Measurements from ENCODE around the gene SMARCC2. TPM values are rescaled to one million over a fixed set of nuclear protein-coding genes. Genes with fewer than 3 reads are reported as not detected.
A peak's percentile ranks its signal among the peaks of the same experiment; 100 is the strongest.

The SMARCC2 gene
- total and polyA plus RNA-seq, 9 of the 15 experiments (the other 6 are each of a cell fraction or from before 2014, with no cell fraction given), result 11.9 to 86.0 (median 36.6) TPM

GRCh38 chr12:56206452-56207166 lies 17.3 kb upstream of the SMARCC2 start:
- WGBS (ENCODE audit: insufficient coverage, low coverage, missing lambda C conversion rate), result 54% methylated on average over 14 of the region's 14 CpGs
- Histone ChIP-seq H4K20me1 (replicated peaks; ENCODE audit: control insufficient read depth, insufficient read depth, low read length) (no peaks in the 10 kb centered on the region), H3K9ac (ENCODE audit: insufficient read depth in 1 of 2, low read depth in 2 of 2, low read length in 2 of 2) (no peak overlapping the region; a peak in 1 of 4 replicates), H3K4me2 (ENCODE audit: insufficient read depth, low read length) (no peak overlapping the region), H3K4me3 (no peak overlapping the region), H2AFZ (ENCODE audit: low read depth, low read length) (no peak overlapping the region), H3K36me3 (ENCODE audit: control insufficient read depth, insufficient read depth, low read length) (peaks cover 54% of the 10 kb centered on the region), H3K79me2 (ENCODE audit: control insufficient read depth, insufficient read depth, low read length) (no peaks in the 10 kb centered on the region), H3K27me3 (ENCODE audit: control insufficient read depth in 2 of 2, insufficient read depth in 2 of 2, low read length in 2 of 2) (no peaks in the 10 kb centered on the region), H3K4me1 (replicated peaks in 1 of 2; ENCODE audit: control insufficient read depth in 2 of 2, insufficient read depth in 2 of 2, low read length in 2 of 2) (peaks cover 2 to 25% of the 10 kb centered on the region in 2 experiments; a peak in 3 of 5 replicates), H3K27ac (ENCODE audit: extremely low read depth, low read depth, low read length) (no peak overlapping the region), H3K9me1 (ENCODE audit: control insufficient read depth, insufficient read depth, low read length) (no peaks in the 10 kb centered on the region), H3K9me3 (replicated peaks; ENCODE audit: control insufficient read depth, insufficient read depth, low read depth, low read length) (no peaks in the 10 kb centered on the region)
- DNase-seq (ENCODE audit: extremely low read depth in 1 of 4, low spot score in 3 of 4) (peak; percentile 58 to 76 (median 66)), ATAC-seq (peak; percentile 88), FAIRE-seq (peak; percentile 82)
- in situ Hi-C loops (cut with MboI), result no loop called here
- intact Hi-C loops (cut with micrococcal nuclease), result loop anchor here (1.0 kb wide), 1 partner anchor 18 kb away; the partner anchor contains the start of gene NABP2
- no TSS peak for BruUV-seq (replicated peaks)
- POLR2A ChIA-PET, result interaction anchor here (0.6 to 6.3 kb wide), 8 partner anchors 10 to 271 kb away, joined by 3 to 68 read pairs (median 3); partner anchors contain the start of genes RNF41 and SMARCC2
- CTCF ChIA-PET (ENCODE audit: low intra/inter-chr PET ratio), result interaction anchor here (0.7 to 2.1 kb wide), 3 partner anchors 18 to 95 kb away, joined by 7 to 9 read pairs (median 7); partner anchors contain the start of gene NABP2
- TF ChIP-seq PYGO2 (tag; IDR thresholded peaks at IDR 0.05) (no peak), KHSRP (IDR thresholded peaks at IDR 0.05) (no peak), CXXC5 (CRISPR knock-in tag; IDR thresholded peaks at IDR 0.05) (0 out of 2 replicates have a peak, but pooled peaks have one; percentile 11), VEZF1 (CRISPR knock-in tag; IDR thresholded peaks at IDR 0.05) (0 out of 2 replicates have a peak, but pooled peaks have one; percentile 15), BCOR (IDR thresholded peaks at IDR 0.05) (no peak), CUX1 (CRISPR knock-in tag; IDR thresholded peaks at IDR 0.05) (no peak), TEAD4 (IDR thresholded peaks at IDR 0.05; ENCODE audit: low read length) (no peak), TEAD4 (CRISPR knock-in tag; IDR thresholded peaks at IDR 0.05; ENCODE audit: borderline replicate concordance) (no peak), FOSL1 (tag; conservative IDR thresholded peaks at IDR 0.05) (0 out of 2 replicates have a peak, but pooled peaks have one; percentile 27), CTBP1 (IDR thresholded peaks at IDR 0.05; ENCODE audit: borderline replicate concordance) (peak; percentile 40; the same call in 1 of the 2 replicates), ZBTB5 (IDR thresholded peaks at IDR 0.05) (no peak), RCOR1 (IDR thresholded peaks at IDR 0.05; ENCODE audit: borderline replicate concordance in 1 of 2, low read depth in 2 of 2, low read length in 2 of 2) (0 out of 4 replicates have a peak, but pooled peaks of 1 of the 2 experiments have one; percentile 53)

Measured in K562 (cell line).